Naive thymus-derived CD4-positive, alpha-beta T cell (primary cell): ENCODE measurements around the gene FTH1. TPM values are rescaled to one million over a fixed set of nuclear protein-coding genes. Genes with fewer than 3 reads are reported as not detected.
A peak's percentile ranks its signal among the peaks of the same experiment; 100 is the strongest.

Experiments used
- ATAC-seq: fragments of 150-1000 bp; cut with Tn5 transposase; 2 replicates; pipeline ENCODE4 v1.10.0; 2021; ENCODE audit warnings: mild to moderate bottlenecking, moderate library complexity
- CTCF ChIA-PET: fragments of 350-600 bp; sonication (Branson Sonifier 250); formaldehyde crosslinking; loops from one replicate; lab custom pipeline; 2021; ENCODE audit warnings: antibody characterized with exemption; lab: Charles Lee
- POLR2A ChIA-PET: fragments of 350-600 bp; sonication (Branson Sonifier 250); formaldehyde crosslinking; loops from one replicate; lab custom pipeline; 2021; ENCODE audit warnings: antibody characterized with exemption, inconsistent platforms; lab: Charles Lee
- DNase-seq, 9 donors: peaks; one replicate each; pipeline versions ENCODE4 v3.0.0 to v3.0.0-alpha.2; 2020 to 2022; ENCODE audit warnings: mixed read lengths in 1 of 9
- H3K27ac ChIP-seq: one replicate; pipeline ENCODE4 v1.7.0; 2013; ENCODE audit warnings: mild to moderate bottlenecking, low read depth, low read length, moderate library complexity
- H3K27me3 ChIP-seq, 2 donors: one replicate each; pipeline ENCODE4 v1.7.0; 2013; ENCODE audit warnings: low read length in 2 of 2, mild to moderate bottlenecking in 2 of 2, moderate library complexity in 2 of 2; ENCODE audit not compliant: control insufficient read depth in 2 of 2, insufficient read depth in 2 of 2
- H3K36me3 ChIP-seq, 3 experiments: 1 replicate in 2 of 3; 2 replicates in 1 of 3; pipeline ENCODE4 v1.7.0; 2013; ENCODE audit warnings: low read length in 3 of 3, mild to moderate bottlenecking in 3 of 3, moderate library complexity in 1 of 3; ENCODE audit not compliant: insufficient read depth in 3 of 3, control insufficient read depth in 2 of 3
- H3K4me1 ChIP-seq, 2 donors: one replicate each; pipeline ENCODE4 v1.7.0; 2013; ENCODE audit warnings: low read length in 2 of 2, mild to moderate bottlenecking in 2 of 2, moderate library complexity in 1 of 2; ENCODE audit not compliant: control insufficient read depth in 2 of 2, insufficient read depth in 2 of 2
- H3K4me3 ChIP-seq: 2 replicates; pipeline ENCODE4 v1.7.0; 2013; ENCODE audit warnings: mild to moderate bottlenecking, low read length
- H3K9me3 ChIP-seq, 3 experiments: 1 replicate in 2 of 3; 2 replicates in 1 of 3; pipeline ENCODE4 v1.7.0; 2013; ENCODE audit warnings: low read length in 3 of 3; ENCODE audit not compliant: control insufficient read depth in 2 of 3
- H3K27ac Mint-ChIP-seq, 9 donors: one replicate each; pipeline ENCODE4 v1.8.0; 2020 to 2022; ENCODE audit warnings: mixed read lengths in 9 of 9, mild to moderate bottlenecking in 8 of 9, moderate library complexity in 5 of 9, inconsistent platforms in 2 of 9
- H3K27me3 Mint-ChIP-seq, 5 donors: one replicate each; pipeline ENCODE4 v1.8.0; 2021 to 2022; ENCODE audit warnings: mixed read lengths in 5 of 5, mild to moderate bottlenecking in 1 of 5
- H3K36me3 Mint-ChIP-seq, 5 donors: one replicate each; pipeline ENCODE4 v1.8.0; 2020 to 2022; ENCODE audit warnings: mixed read lengths in 5 of 5, mild to moderate bottlenecking in 3 of 5, inconsistent platforms in 1 of 5
- H3K4me1 Mint-ChIP-seq, 7 donors: one replicate each; pipeline ENCODE4 v1.8.0; 2020 to 2022; ENCODE audit warnings: mixed read lengths in 7 of 7, mild to moderate bottlenecking in 3 of 7, inconsistent platforms in 1 of 7
- H3K4me3 Mint-ChIP-seq, 10 donors: one replicate each; pipeline ENCODE4 v1.8.0; 2020 to 2022; ENCODE audit warnings: mild to moderate bottlenecking in 10 of 10, mixed read lengths in 10 of 10, moderate library complexity in 6 of 10, inconsistent platforms in 2 of 10
- H3K9me3 Mint-ChIP-seq, 11 donors: one replicate each; pipeline ENCODE4 v1.8.0; 2020 to 2022; ENCODE audit warnings: mixed read lengths in 11 of 11, mild to moderate bottlenecking in 4 of 11, inconsistent platforms in 1 of 11, moderate library complexity in 1 of 11
- intact Hi-C, 2 donors: fragments of 100-400 bp; cut with micrococcal nuclease; formaldehyde crosslinking; loops; one replicate each; pipeline ENCODE4 v1.15.1; 2023
- polyA plus RNA-seq, 2 donors: library from polyadenylated mRNA; unstranded; fragments of 300-500 nt; fragmentation: Illumina TruSeq; gene quantifications; one replicate each; pipeline ENCODE4 v1.2.3, GENCODE V29; 2021
- total RNA-seq, 6 experiments: library from RNA in 5 of 6; stranded (reverse) in 5 of 6; gene quantifications; 1 replicate in 5 of 6; 2 replicates in 1 of 6; pipeline ENCODE4 v1.2.3 and lab custom pipeline; 2021 to 2026

Gene FTH1
- total and polyA plus RNA-seq, 7 experiments from 2014 or later = 684 to 3,858 (median 1,833) TPM

- ChIA-PET POLR2A (interaction anchor here (0.7 to 11.6 kb wide), 5 partner anchors 10 to 871 kb away, joined by 3 to 145 read pairs (median 4); no protein-coding TSS in a partner anchor), CTCF (interaction anchor here (1.0 to 1.1 kb wide), 2 partner anchors 23 to 138 kb away, joined by 3 read pairs; no protein-coding TSS in a partner anchor)
- Histone ChIP-seq H3K4me1 (peaks cover 12 to 21% of the 10 kb centered on the region in 2 donors), H3K9me3 (no peaks in the 10 kb centered on the region), H3K27me3 (no peaks in the 10 kb centered on the region), H3K36me3 (peaks cover 0 to 15% (median 3%) of the 10 kb centered on the region in 3 experiments), H3K4me3 (peak overlapping the region; percentile 16), H3K27ac (peak overlapping the region; percentile 30)
- H3K27me3 Mint-ChIP-seq = no peaks in the 10 kb centered on the region
- H3K4me3 Mint-ChIP-seq = peak overlapping the region in 3 of 10 donors; percentile 4 to 63 (median 48)
- peaks cover 0 to 16% (median 10%) of the 10 kb centered on the region in 5 donors for H3K36me3 Mint-ChIP-seq
- ATAC-seq = no peak
- peaks cover 29 to 64% (median 55%) of the 10 kb centered on the region in 7 donors for H3K4me1 Mint-ChIP-seq
- peaks cover 0 to 7% (median 0%) of the 10 kb centered on the region in 11 donors for H3K9me3 Mint-ChIP-seq
- no peak for DNase-seq
- intact Hi-C loops = loop anchor here (2.0 to 10.0 kb wide), 10 partner anchors 71 to 1867 kb away; partner anchors contain the start of genes AHNAK (in 1 of the 2), FADS1 (in 1 of the 2), FEN1 (in 1 of the 2) and MARK2 (in 1 of the 2)
- H3K27ac Mint-ChIP-seq = peak overlapping the region in 7 of 9 donors; percentile 9 to 97 (median 76)
Observed at GRCh38 chr11:61969838-61970662, 2.6 kb upstream of the FTH1 start.

GRCh38 chr11:61969391-61969758, 1.9 kb upstream of the FTH1 start:
- POLR2A ChIA-PET = interaction anchor here (0.7 to 11.6 kb wide), 7 partner anchors 13 to 143 kb away, joined by 3 to 145 read pairs (median 5); no protein-coding TSS in a partner anchor
- no peak overlapping the region for H3K4me3 ChIP-seq
- peaks cover 0 to 22% (median 9%) of the 10 kb centered on the region in 3 experiments for H3K36me3 ChIP-seq
- H3K27me3 ChIP-seq = no peaks in the 10 kb centered on the region
- peak overlapping the region; percentile 42 to 98 (median 78) for H3K27ac Mint-ChIP-seq
- H3K27me3 Mint-ChIP-seq = no peaks in the 10 kb centered on the region
- H3K4me3 Mint-ChIP-seq = peak overlapping the region; percentile 22 to 76 (median 49)
- H3K4me1 ChIP-seq = peaks cover 14 to 28% of the 10 kb centered on the region in 2 donors
- CTCF ChIA-PET = interaction anchor here (0.5 kb wide), 1 partner anchor 137 kb away, joined by 3 read pairs; no protein-coding TSS in a partner anchor
- intact Hi-C loops = loop anchor here (2.0 to 10.0 kb wide), 10 partner anchors 71 to 1868 kb away; partner anchors contain the start of genes AHNAK (in 1 of the 2), FADS1 (in 1 of the 2), FEN1 (in 1 of the 2) and MARK2 (in 1 of the 2)
- H3K9me3 Mint-ChIP-seq = peaks cover 0 to 7% (median 0%) of the 10 kb centered on the region in 11 donors
- no peaks in the 10 kb centered on the region for H3K9me3 ChIP-seq
- no peak for DNase-seq
- H3K4me1 Mint-ChIP-seq = peaks cover 35 to 71% (median 60%) of the 10 kb centered on the region in 7 donors
- no peak for ATAC-seq
- peak overlapping the region; percentile 30 for H3K27ac ChIP-seq
- peaks cover 0 to 21% (median 16%) of the 10 kb centered on the region in 5 donors for H3K36me3 Mint-ChIP-seq

GRCh38 chr11:61968758-61969390, 1.4 kb upstream of the FTH1 start:
- Mint-ChIP-seq H3K36me3 (peaks cover 0 to 26% (median 18%) of the 10 kb centered on the region in 5 donors), H3K4me3 (peak overlapping the region; percentile 89 to 98 (median 94)), H3K9me3 (peaks cover 0 to 8% (median 0%) of the 10 kb centered on the region in 11 donors), H3K27me3 (no peaks in the 10 kb centered on the region), H3K27ac (peak overlapping the region; percentile 91 to 98 (median 95)), H3K4me1 (peaks cover 40 to 76% (median 65%) of the 10 kb centered on the region in 7 donors)
- CTCF ChIA-PET = interaction anchor here (0.5 to 2.2 kb wide), 6 partner anchors 9 to 139 kb away, joined by 3 to 12 read pairs (median 3); no protein-coding TSS in a partner anchor
- DNase-seq (peak in 1 of 9 donors; percentile 12), ATAC-seq (no peak)
- Histone ChIP-seq H3K27ac (peak overlapping the region; percentile 87), H3K27me3 (no peaks in the 10 kb centered on the region), H3K9me3 (no peaks in the 10 kb centered on the region), H3K4me1 (peaks cover 17 to 33% of the 10 kb centered on the region in 2 donors), H3K36me3 (peaks cover 4 to 27% (median 10%) of the 10 kb centered on the region in 3 experiments), H3K4me3 (peak overlapping the region; percentile 91)
- intact Hi-C loops = loop anchor here (1.0 to 10.0 kb wide), 11 partner anchors 70 to 1868 kb away; partner anchors contain the start of genes AHNAK (in 1 of the 2), FADS1 (in 1 of the 2), FEN1 (in 1 of the 2) and MARK2 (in 1 of the 2)
- POLR2A ChIA-PET = interaction anchor here (0.6 to 11.6 kb wide), 23 partner anchors 8 to 872 kb away, joined by 3 to 145 read pairs (median 5); partner anchors contain the start of gene INCENP

GRCh38 chr11:61967924-61968757, 707 bp upstream of the FTH1 start:
- Histone ChIP-seq H3K4me3 (peak overlapping the region; percentile 91), H3K27me3 (no peaks in the 10 kb centered on the region), H3K27ac (peak overlapping the region; percentile 87), H3K9me3 (no peaks in the 10 kb centered on the region), H3K36me3 (peaks cover 5 to 31% (median 10%) of the 10 kb centered on the region in 3 experiments), H3K4me1 (peaks cover 18 to 39% of the 10 kb centered on the region in 2 donors)
- H3K4me3 Mint-ChIP-seq = peak overlapping the region; percentile 89 to 98 (median 94)
- POLR2A ChIA-PET = interaction anchor here (0.6 to 11.6 kb wide), 31 partner anchors 8 to 873 kb away, joined by 3 to 145 read pairs (median 5); partner anchors contain the start of genes CYB561A3, FEN1, INCENP and TMEM138
- peak in 8 of 9 donors; percentile 30 to 60 (median 42) for DNase-seq
- CTCF ChIA-PET = interaction anchor here (0.6 to 2.2 kb wide), 7 partner anchors 8 to 781 kb away, joined by 3 to 12 read pairs (median 3); no protein-coding TSS in a partner anchor
- no peaks in the 10 kb centered on the region for H3K27me3 Mint-ChIP-seq
- intact Hi-C loops = loop anchor here (1.0 to 10.0 kb wide), 17 partner anchors 57 to 1869 kb away; partner anchors contain the start of genes FEN1 (in 2 of the 2), TMEM258 (in 2 of the 2), AHNAK (in 1 of the 2) and FADS1 (in 1 of the 2)
- H3K9me3 Mint-ChIP-seq = peaks cover 0 to 15% (median 0%) of the 10 kb centered on the region in 11 donors
- peak overlapping the region; percentile 91 to 98 (median 95) for H3K27ac Mint-ChIP-seq
- ATAC-seq = no peak
- peaks cover 0 to 31% (median 25%) of the 10 kb centered on the region in 5 donors for H3K36me3 Mint-ChIP-seq
- peaks cover 48 to 79% (median 71%) of the 10 kb centered on the region in 7 donors for H3K4me1 Mint-ChIP-seq

- Histone ChIP-seq H3K9me3 (no peaks in the 10 kb centered on the region), H3K27me3 (no peaks in the 10 kb centered on the region), H3K4me1 (peaks cover 18 to 36% of the 10 kb centered on the region in 2 donors), H3K36me3 (peaks cover 5 to 31% (median 10%) of the 10 kb centered on the region in 3 experiments), H3K4me3 (peak overlapping the region; percentile 91), H3K27ac (peak overlapping the region; percentile 87)
- POLR2A ChIA-PET = interaction anchor here (0.7 to 11.6 kb wide), 17 partner anchors 10 to 605 kb away, joined by 3 to 145 read pairs (median 4); partner anchors contain the start of genes CYB561A3, FEN1, TMEM138 and TMEM258
- Mint-ChIP-seq H3K4me1 (peaks cover 43 to 76% (median 68%) of the 10 kb centered on the region in 7 donors), H3K27me3 (no peaks in the 10 kb centered on the region), H3K9me3 (peaks cover 0 to 29% (median 0%) of the 10 kb centered on the region in 11 donors), H3K4me3 (peak overlapping the region; percentile 90 to 98 (median 94)), H3K36me3 (peaks cover 0 to 31% (median 24%) of the 10 kb centered on the region in 5 donors), H3K27ac (peak overlapping the region; percentile 91 to 98 (median 96))
- no peak for ATAC-seq
- CTCF ChIA-PET = interaction anchor here (1.1 to 2.2 kb wide), 2 partner anchors 15 to 115 kb away, joined by 3 to 12 read pairs; no protein-coding TSS in a partner anchor
- DNase-seq = peak in 4 of 9 donors; percentile 17 to 53 (median 52)
- intact Hi-C loops = loop anchor here (1.0 to 10.0 kb wide), 16 partner anchors 11 to 1871 kb away; partner anchors contain the start of genes FEN1 (in 2 of the 2), TMEM258 (in 2 of the 2), AHNAK (in 1 of the 2) and FADS1 (in 1 of the 2)
Observed at GRCh38 chr11:61966734-61967115, 709 bp downstream of the FTH1 start.
